Caco-2 (cell line): ENCODE measurements around the gene MEGF9. TPM values are rescaled to one million over a fixed set of nuclear protein-coding genes. Genes with fewer than 3 reads are reported as not detected.

Experiments
- BruUV-seq: library from RNA; stranded (reverse); fragments of 400-500 nt; replicated peaks from 2 replicates; lab custom pipeline; 2021; lab: Mats Ljungman, UMichigan
- CTCF ChIA-PET: fragments of 300-600 bp; sonication (Branson Sonifier 250); formaldehyde crosslinking; loops from one replicate; lab custom pipeline; 2022; ENCODE audit warnings: antibody characterized with exemption; lab: Charles Lee
- POLR2A ChIA-PET: fragments of 300-600 bp; sonication (Branson Sonifier 250); formaldehyde crosslinking; loops from one replicate; lab custom pipeline; 2022; ENCODE audit warnings: antibody characterized with exemption; lab: Charles Lee
- DNase-seq, 2 experiments: peaks; one replicate each; pipeline versions ENCODE4 v3.0.0 to v3.0.0-alpha.2; 2020 to 2022
- H3K27me3 ChIP-seq: replicated peaks from 2 replicates; pipeline ENCODE4 v1.6.0; 2011; ENCODE audit warnings: low read length; ENCODE audit not compliant: control insufficient read depth, insufficient read depth
- H3K36me3 ChIP-seq: 2 replicates; pipeline ENCODE4 v1.5.1; 2011; ENCODE audit warnings: low read length; ENCODE audit not compliant: control insufficient read depth, insufficient read depth
- H3K4me1 ChIP-seq: fragments of 250-450 bp; sonication (Bioruptor Pico); 2 replicates; pipeline ENCODE4 v1.5.1; 2020; ENCODE audit warnings: mild to moderate bottlenecking
- H3K4me3 ChIP-seq: 2 replicates; pipeline ENCODE4 v1.5.1; 2011; ENCODE audit warnings: low read depth, mild to moderate bottlenecking, control low read depth, low read length
- H3K9me3 ChIP-seq: fragments of 250-450 bp; sonication (Bioruptor Pico); 2 replicates; pipeline ENCODE4 v1.5.1; 2020; ENCODE audit warnings: mild to moderate bottlenecking, moderate library complexity
- H3K27ac Mint-ChIP-seq: one replicate; pipeline ENCODE4 v1.8.0; 2022; ENCODE audit warnings: mixed read lengths; ENCODE audit not compliant: unreplicated experiment
- H3K27me3 Mint-ChIP-seq: one replicate; pipeline ENCODE4 v1.8.0; 2022; ENCODE audit warnings: mixed read lengths; ENCODE audit not compliant: insufficient read depth, unreplicated experiment
- H3K36me3 Mint-ChIP-seq: one replicate; pipeline ENCODE4 v1.8.0; 2022; ENCODE audit warnings: mild to moderate bottlenecking, mixed read lengths; ENCODE audit not compliant: insufficient read depth, unreplicated experiment
- H3K4me1 Mint-ChIP-seq: one replicate; pipeline ENCODE4 v1.8.0; 2022; ENCODE audit warnings: low read depth, mixed read lengths; ENCODE audit not compliant: unreplicated experiment
- H3K4me3 Mint-ChIP-seq: one replicate; pipeline ENCODE4 v1.8.0; 2022; ENCODE audit warnings: mild to moderate bottlenecking, moderate library complexity, mixed read lengths; ENCODE audit not compliant: unreplicated experiment
- H3K9me3 Mint-ChIP-seq: one replicate; pipeline ENCODE4 v1.8.0; 2022; ENCODE audit warnings: mixed read lengths; ENCODE audit not compliant: unreplicated experiment
- intact Hi-C: fragments of 100-400 bp; cut with micrococcal nuclease; formaldehyde crosslinking; loops from one replicate; pipeline ENCODE4 v1.10.0; 2022; ENCODE audit not compliant: unreplicated experiment
- total RNA-seq: library from RNA; stranded (reverse); gene quantifications from 2 replicates; pipeline ENCODE4 v1.2.3, GENCODE V29; 2022
- TF ChIP-seq, protein P1 (sequence below), 2 experiments: fragments of 200-600 bp in 1 of 2; IDR thresholded peaks; 1 replicate in 1 of 2; 2 replicates in 1 of 2; pipeline versions ENCODE4 v1.5.1 to v1.8.0; 2011 to 2022; ENCODE audit warnings: antibody characterized with exemption in 1 of 2, control low read depth in 1 of 2, inconsistent platforms in 1 of 2, low read depth in 1 of 2, low read length in 1 of 2, mild to moderate bottlenecking in 1 of 2, moderate library complexity in 1 of 2; ENCODE audit not compliant: insufficient read depth in 1 of 2, severe bottlenecking in 1 of 2, unreplicated experiment in 1 of 2

Gene MEGF9
- total RNA-seq, 1 experiment from 2014 or later, result 2.9 TPM

- Histone ChIP-seq H3K36me3 (no peaks in the 10 kb centered on the region), H3K9me3 (no peaks in the 10 kb centered on the region), H3K27me3 (no peaks in the 10 kb centered on the region), H3K4me1 (no peaks in the 10 kb centered on the region), H3K4me3 (no peak overlapping the region)
- no peak overlapping the region for H3K27ac Mint-ChIP-seq
- ChIA-PET CTCF (no interaction called here), POLR2A (no interaction called here)
- H3K27me3 Mint-ChIP-seq, result no peaks in the 10 kb centered on the region
- intact Hi-C loops, result no loop called here
- TF ChIP-seq, protein P1, sequence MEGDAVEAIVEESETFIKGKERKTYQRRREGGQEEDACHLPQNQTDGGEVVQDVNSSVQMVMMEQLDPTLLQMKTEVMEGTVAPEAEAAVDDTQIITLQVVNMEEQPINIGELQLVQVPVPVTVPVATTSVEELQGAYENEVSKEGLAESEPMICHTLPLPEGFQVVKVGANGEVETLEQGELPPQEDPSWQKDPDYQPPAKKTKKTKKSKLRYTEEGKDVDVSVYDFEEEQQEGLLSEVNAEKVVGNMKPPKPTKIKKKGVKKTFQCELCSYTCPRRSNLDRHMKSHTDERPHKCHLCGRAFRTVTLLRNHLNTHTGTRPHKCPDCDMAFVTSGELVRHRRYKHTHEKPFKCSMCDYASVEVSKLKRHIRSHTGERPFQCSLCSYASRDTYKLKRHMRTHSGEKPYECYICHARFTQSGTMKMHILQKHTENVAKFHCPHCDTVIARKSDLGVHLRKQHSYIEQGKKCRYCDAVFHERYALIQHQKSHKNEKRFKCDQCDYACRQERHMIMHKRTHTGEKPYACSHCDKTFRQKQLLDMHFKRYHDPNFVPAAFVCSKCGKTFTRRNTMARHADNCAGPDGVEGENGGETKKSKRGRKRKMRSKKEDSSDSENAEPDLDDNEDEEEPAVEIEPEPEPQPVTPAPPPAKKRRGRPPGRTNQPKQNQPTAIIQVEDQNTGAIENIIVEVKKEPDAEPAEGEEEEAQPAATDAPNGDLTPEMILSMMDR (IDR thresholded peaks at IDR 0.05; ENCODE audit: insufficient read depth in 1 of 2, low read depth in 1 of 2, low read length in 1 of 2, severe bottlenecking in 1 of 2, unreplicated experiment in 1 of 2), result no peak
- DNase-seq, result no peak
- BruUV-seq, result no TSS peak
- no peaks in the 10 kb centered on the region for H3K9me3 Mint-ChIP-seq
- H3K4me1 Mint-ChIP-seq, result no peaks in the 10 kb centered on the region
- no peaks in the 10 kb centered on the region for H3K36me3 Mint-ChIP-seq
- H3K4me3 Mint-ChIP-seq, result no peak overlapping the region
Observed at GRCh38 chr9:120723565-120723964, 9.3 kb upstream of the MEGF9 start.

DNA sequence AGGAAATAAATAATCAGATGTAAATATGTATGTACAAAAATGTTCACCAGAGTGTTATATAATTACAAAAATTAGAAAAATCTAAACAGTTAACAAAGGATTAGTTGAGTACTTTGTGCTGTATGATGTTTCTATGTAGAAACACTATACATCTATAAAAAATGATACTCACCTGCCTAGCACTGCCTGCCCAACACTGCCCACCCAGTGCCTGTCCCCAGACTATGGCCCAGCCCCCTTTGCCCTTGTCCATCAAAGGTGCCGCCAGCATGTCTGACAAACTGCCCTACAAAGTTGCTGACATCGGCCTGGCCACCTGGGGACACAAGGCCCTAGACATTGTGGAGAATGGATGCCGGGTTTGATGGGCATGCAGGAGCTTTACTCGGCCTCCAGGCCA lies 6.1 kb upstream of the MEGF9 start:
- no peaks in the 10 kb centered on the region for H3K27me3 Mint-ChIP-seq
- H3K36me3 ChIP-seq, result no peaks in the 10 kb centered on the region
- no peak overlapping the region for H3K4me3 Mint-ChIP-seq
- ChIA-PET POLR2A (no interaction called here), CTCF (no interaction called here)
- H3K4me1 ChIP-seq, result no peaks in the 10 kb centered on the region
- no peaks in the 10 kb centered on the region for H3K4me1 Mint-ChIP-seq
- H3K27me3 ChIP-seq, result no peaks in the 10 kb centered on the region
- H3K9me3 ChIP-seq, result no peaks in the 10 kb centered on the region
- no TSS peak for BruUV-seq
- H3K36me3 Mint-ChIP-seq, result no peaks in the 10 kb centered on the region
- no peaks in the 10 kb centered on the region for H3K9me3 Mint-ChIP-seq
- no peak for DNase-seq
- H3K4me3 ChIP-seq, result no peak overlapping the region
- no peak overlapping the region for H3K27ac Mint-ChIP-seq
- TF ChIP-seq, protein P1 (IDR thresholded peaks at IDR 0.05; ENCODE audit: insufficient read depth in 1 of 2, low read depth in 1 of 2, low read length in 1 of 2, severe bottlenecking in 1 of 2, unreplicated experiment in 1 of 2), result no peak
- intact Hi-C loops, result no loop called here

DNA sequence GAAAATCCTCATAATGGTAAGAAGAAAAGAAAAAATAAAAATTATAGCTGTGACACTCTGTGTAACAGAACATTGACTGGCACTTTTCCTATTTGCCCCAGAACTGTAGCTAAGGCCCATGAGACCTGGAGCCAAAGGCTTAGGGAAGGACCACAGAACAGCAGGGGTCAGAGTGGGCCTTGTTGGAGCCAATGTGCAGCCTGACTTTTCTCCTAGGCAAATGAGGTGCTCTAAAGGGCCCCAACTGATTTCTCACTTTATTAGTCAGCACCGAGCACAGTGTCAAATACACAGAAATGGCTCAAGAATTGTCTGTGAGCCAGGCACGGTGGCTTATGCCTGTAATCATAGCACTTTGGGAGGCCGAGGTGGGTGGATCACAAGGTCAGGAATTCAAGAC lies 4.0 kb upstream of the MEGF9 start:
- intact Hi-C loops, result no loop called here
- no TSS peak for BruUV-seq
- Mint-ChIP-seq H3K36me3 (peaks cover 4% of the 10 kb centered on the region), H3K9me3 (no peaks in the 10 kb centered on the region), H3K4me1 (no peaks in the 10 kb centered on the region), H3K27ac (no peak overlapping the region), H3K27me3 (no peaks in the 10 kb centered on the region), H3K4me3 (no peak overlapping the region)
- Histone ChIP-seq H3K27me3 (no peaks in the 10 kb centered on the region), H3K4me3 (no peak overlapping the region), H3K4me1 (peaks cover 7% of the 10 kb centered on the region), H3K9me3 (no peaks in the 10 kb centered on the region), H3K36me3 (no peaks in the 10 kb centered on the region)
- TF ChIP-seq, protein P1 (IDR thresholded peaks at IDR 0.05; ENCODE audit: insufficient read depth in 1 of 2, low read depth in 1 of 2, low read length in 1 of 2, severe bottlenecking in 1 of 2, unreplicated experiment in 1 of 2), result no peak
- ChIA-PET CTCF (no interaction called here), POLR2A (no interaction called here)
- DNase-seq, result no peak
